KOPT-K1 (cell line): ENCODE measurements around the gene SEC61B.

Experiments
- H3K27ac ChIP-seq: fragments of 200-600 bp; sonication (generic); 2 replicates; pipeline ENCODE4 v1.5.1; 2016; ENCODE audit warnings: antibody characterized with exemption, mild to moderate bottlenecking, low read depth, low read length; ENCODE audit not compliant: poor library complexity, severe bottlenecking
- H3K36me3 ChIP-seq: fragments of 200-600 bp; sonication (generic); 2 replicates; pipeline ENCODE4 v1.5.1; 2017; ENCODE audit warnings: antibody characterized with exemption, mild to moderate bottlenecking, low read length, moderate library complexity; ENCODE audit not compliant: insufficient read depth
- H3K9me3 ChIP-seq: fragments of 200-600 bp; sonication (generic); 2 replicates; pipeline ENCODE4 v1.5.1; 2017; ENCODE audit warnings: antibody characterized with exemption, low read length, mild to moderate bottlenecking; ENCODE audit not compliant: insufficient read depth, poor library complexity, severe bottlenecking

Gene SEC61B

DNA sequence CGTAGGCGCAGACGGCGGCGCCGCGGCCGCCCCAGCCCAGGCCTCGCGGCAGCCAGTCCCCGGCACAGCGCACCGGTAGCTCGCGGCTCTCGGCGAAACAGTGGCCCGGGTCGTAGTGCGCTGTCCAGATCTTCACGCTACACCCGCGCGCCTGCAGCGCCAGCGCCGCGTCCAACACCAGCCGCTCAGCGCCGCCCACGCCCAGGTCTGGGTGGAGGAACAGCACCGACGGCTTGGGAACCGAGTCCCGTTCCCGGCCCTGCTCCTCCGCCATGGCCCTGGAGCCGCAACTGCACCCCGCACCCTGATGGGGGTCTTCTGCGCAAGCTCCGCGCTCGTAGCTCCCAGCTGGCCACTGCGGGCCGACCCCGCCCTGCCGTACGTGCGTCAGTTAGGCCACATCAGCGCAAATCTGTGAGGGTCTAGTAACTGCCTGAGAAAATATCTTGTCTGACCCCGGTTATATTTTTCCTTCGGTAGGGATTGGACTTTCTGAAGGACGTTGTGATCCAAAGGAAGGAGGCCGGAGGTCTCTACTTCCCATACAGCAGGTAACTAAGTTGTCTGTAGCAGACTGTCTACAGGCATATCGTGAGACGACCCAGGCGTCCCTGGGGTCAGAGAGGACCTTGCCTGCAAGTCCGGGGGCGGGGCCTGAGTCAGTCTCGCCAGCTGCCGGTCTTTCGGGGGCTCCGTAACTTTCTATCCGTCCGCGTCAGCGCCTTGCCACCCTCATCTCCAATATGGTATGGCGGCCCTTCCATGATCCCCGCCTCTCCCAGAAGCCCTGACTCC lies at the start of gene SEC61B, which contains the start of gene ALG2:
TSS of gene SEC61B (plus strand) at position 662 of the 795 bp plus-strand sequence. CDS start at position 744, 82 bp downstream.
TSS of gene ALG2 (minus strand) at position 322 of the 795 bp plus-strand sequence. CDS start at position 274, 48 bp downstream.
- H3K9me3 ChIP-seq: no peaks in the 10 kb centered on the region
- peak within 1 kb of the TSS; percentile 92 for H3K27ac ChIP-seq
- peaks cover 55% of the 10 kb centered on the region for H3K36me3 ChIP-seq

DNA sequence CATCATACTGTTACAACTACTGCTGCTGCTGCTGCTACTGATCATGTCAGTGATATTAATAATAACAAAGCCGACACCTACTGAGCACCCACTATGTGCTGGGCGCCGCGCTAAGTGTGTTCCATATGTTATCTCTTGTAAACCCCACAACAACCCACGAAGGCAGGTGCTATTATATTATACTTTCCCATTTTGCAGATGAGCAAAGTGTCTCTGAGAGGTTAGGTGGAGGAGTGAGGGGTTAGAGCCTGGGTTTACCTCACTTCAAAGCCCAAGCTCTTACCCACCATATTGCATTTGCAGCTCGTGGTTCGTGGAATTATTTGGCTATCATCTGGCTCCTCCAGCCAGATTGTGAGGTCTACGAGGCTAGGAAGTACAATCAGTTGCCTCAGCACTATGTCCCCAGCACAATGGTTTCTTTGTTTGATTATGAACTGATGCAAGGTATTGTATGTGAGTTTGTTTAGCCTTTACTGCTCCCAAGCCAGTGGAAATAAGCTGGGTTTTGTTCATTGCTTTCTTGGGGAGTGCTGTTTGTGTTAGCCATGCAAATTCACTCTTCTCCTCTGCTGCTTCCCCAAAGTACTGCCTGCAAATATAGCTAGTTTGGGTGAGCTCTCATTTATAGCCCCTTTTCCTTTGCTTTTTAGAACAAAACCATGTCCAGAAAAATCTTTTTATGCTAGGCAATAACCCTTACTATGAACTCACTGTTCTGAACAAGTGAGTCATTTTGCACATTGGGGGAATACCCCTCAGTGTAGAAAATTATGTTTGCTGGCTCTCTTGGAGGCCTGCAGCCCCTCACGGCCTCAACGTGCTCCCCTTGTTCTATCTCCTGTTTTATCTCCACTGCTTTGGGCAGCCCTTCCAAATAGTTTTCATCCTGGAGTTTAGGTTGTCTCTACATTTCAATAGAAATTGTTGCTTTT lies 48.2 kb upstream of the SEC61B start:
- Histone ChIP-seq H3K36me3 (no peaks in the 10 kb centered on the region), H3K27ac (no peak overlapping the region), H3K9me3 (no peaks in the 10 kb centered on the region)

DNA sequence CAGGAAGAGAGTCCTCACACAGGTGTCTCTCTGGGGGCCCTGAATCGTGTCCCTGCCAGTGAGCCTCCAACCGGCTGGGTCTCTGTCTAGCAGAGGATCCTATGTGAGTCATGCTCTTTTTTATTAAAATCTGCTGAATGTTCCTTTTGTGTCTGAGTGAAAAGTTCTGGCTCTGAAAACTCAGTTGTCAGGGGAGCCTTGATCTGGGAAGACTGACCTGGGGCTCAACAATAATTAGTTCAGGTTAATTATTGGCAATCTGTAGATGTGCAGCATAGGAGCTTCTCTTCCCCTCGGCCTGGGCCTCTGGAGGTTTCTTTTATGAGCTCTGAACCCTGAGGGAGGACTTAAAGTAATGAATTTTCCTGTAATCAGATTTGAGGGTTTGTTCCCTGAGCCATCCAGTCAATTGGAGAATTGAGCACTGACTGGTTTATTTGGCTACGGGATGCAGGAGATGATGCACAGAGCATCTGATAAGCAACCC lies 45.5 kb upstream of the SEC61B start:
- H3K36me3 ChIP-seq: no peaks in the 10 kb centered on the region
- no peak overlapping the region for H3K27ac ChIP-seq

GRCh38 chr9:99177576-99178366 lies 44.3 kb upstream of the SEC61B start:
- Histone ChIP-seq H3K9me3 (no peaks in the 10 kb centered on the region), H3K36me3 (no peaks in the 10 kb centered on the region), H3K27ac (no peak overlapping the region)

More for the DNA sequence above, 45.5 kb upstream of the SEC61B start:
- H3K9me3 ChIP-seq: no peaks in the 10 kb centered on the region

GRCh38 chr9:99178912-99179872 lies 42.9 kb upstream of the SEC61B start:
- H3K27ac ChIP-seq: no peak overlapping the region
- H3K36me3 ChIP-seq: no peaks in the 10 kb centered on the region
- no peaks in the 10 kb centered on the region for H3K9me3 ChIP-seq

- no peak overlapping the region for H3K27ac ChIP-seq
- no peaks in the 10 kb centered on the region for H3K36me3 ChIP-seq
- no peaks in the 10 kb centered on the region for H3K9me3 ChIP-seq
Observed at GRCh38 chr9:99180199-99180598, 41.9 kb upstream of the SEC61B start.

DNA sequence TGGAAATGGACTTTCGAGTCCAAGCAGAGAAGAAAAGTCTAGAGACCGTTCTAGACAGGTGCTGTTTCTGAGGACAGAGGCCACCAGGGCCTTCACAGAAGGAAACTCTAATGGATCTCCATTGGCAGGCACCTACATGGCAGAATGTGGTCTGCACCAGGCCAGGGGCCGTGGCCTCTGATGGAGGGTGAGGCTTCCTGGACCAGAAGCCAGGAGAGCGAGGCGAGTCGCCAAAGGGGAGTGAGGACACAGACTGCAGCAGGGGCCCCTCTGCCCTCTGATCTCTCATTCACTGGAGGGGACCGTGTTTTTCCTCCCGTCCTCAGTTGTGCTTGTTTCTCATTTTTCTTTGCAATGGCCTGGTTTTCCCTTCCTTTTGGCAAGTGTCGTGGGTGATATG lies 41.4 kb upstream of the SEC61B start:
- Histone ChIP-seq H3K27ac (no peak overlapping the region), H3K9me3 (no peaks in the 10 kb centered on the region), H3K36me3 (no peaks in the 10 kb centered on the region)

DNA sequence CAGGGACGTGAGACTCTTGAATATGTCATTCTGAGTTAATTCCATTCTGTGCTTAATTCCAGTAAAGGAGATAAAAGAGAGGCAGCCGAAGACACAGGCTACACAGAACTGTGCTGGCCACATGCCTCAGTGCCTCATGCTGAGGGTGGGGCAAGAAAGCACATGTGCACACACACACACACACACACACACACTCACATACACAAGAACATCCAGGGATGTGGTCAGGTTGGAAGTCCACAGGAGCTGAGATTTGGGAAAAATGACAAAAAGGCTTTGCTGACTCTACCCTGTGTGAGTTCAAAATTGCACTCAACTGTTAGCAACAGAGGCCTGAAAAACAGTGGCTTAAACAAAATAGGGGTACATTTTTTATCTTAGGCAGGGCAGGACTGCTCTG lies 40.9 kb upstream of the SEC61B start:
- H3K36me3 ChIP-seq: no peaks in the 10 kb centered on the region
- H3K27ac ChIP-seq: no peak overlapping the region

GRCh38 chr9:99181621-99182020 lies 40.5 kb upstream of the SEC61B start:
- H3K36me3 ChIP-seq: no peaks in the 10 kb centered on the region
- H3K9me3 ChIP-seq: no peaks in the 10 kb centered on the region
- no peak overlapping the region for H3K27ac ChIP-seq

More for the DNA sequence above, 40.9 kb upstream of the SEC61B start:
- no peaks in the 10 kb centered on the region for H3K9me3 ChIP-seq

DNA sequence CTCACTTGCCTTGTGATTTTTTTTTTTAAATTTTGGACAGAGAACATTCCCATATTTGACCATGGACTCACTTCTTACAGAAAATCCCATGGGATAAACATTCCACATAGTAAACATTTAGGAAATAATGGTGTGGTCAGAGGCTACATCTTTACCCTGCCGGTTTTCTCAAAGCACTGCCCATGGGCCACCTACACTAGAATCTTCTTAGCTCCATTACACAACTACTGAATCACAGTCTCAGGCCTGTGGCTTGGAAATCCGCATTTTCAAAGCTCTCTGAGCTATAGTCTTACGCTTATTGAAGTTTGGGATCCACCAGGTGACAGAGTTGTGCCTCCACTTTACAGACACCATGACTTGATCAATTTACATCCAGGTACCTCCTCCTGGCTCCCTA lies 39.7 kb upstream of the SEC61B start:
- Histone ChIP-seq H3K36me3 (no peaks in the 10 kb centered on the region), H3K9me3 (no peaks in the 10 kb centered on the region), H3K27ac (no peak overlapping the region)

- no peaks in the 10 kb centered on the region for H3K9me3 ChIP-seq
- no peak overlapping the region for H3K27ac ChIP-seq
- H3K36me3 ChIP-seq: no peaks in the 10 kb centered on the region
Observed at GRCh38 chr9:99183616-99184015, 38.5 kb upstream of the SEC61B start.

DNA sequence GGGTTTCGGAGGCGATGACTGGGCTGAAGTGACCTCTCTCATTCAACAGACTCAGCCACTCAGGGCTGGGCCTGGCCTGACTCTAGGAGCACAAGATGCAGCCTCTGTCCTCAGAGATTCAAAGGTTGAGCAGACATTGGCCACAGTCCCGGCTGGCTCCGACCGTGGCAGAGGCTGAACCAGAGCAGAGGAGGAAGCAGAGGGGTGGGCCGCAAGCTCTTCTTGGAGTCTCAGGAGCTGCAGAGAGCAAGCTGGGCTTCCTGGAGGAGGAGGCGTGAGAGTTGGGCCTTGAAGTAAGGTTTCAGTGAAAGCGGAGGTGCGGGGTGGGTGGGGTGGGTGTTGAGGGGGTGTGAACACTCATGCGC lies 38.0 kb upstream of the SEC61B start:
- Histone ChIP-seq H3K36me3 (no peaks in the 10 kb centered on the region), H3K9me3 (no peaks in the 10 kb centered on the region), H3K27ac (no peak overlapping the region)

GRCh38 chr9:99184475-99185347 lies 37.4 kb upstream of the SEC61B start:
- Histone ChIP-seq H3K36me3 (no peaks in the 10 kb centered on the region), H3K9me3 (no peaks in the 10 kb centered on the region), H3K27ac (no peak overlapping the region)
